ENCODE results near the gene SLC39A11. TPM values are rescaled to one million over a fixed set of nuclear protein-coding genes. Genes with fewer than 3 reads are reported as not detected.
A peak's percentile ranks its signal among the peaks of the same experiment; 100 is the strongest.

SLC39A11 gene
- total and polyA plus RNA-seq, 2 of the 13 experiments (the other 11 are each of a cell fraction or from before 2014, with no cell fraction given) = 17.2 to 31.5 TPM

DNA sequence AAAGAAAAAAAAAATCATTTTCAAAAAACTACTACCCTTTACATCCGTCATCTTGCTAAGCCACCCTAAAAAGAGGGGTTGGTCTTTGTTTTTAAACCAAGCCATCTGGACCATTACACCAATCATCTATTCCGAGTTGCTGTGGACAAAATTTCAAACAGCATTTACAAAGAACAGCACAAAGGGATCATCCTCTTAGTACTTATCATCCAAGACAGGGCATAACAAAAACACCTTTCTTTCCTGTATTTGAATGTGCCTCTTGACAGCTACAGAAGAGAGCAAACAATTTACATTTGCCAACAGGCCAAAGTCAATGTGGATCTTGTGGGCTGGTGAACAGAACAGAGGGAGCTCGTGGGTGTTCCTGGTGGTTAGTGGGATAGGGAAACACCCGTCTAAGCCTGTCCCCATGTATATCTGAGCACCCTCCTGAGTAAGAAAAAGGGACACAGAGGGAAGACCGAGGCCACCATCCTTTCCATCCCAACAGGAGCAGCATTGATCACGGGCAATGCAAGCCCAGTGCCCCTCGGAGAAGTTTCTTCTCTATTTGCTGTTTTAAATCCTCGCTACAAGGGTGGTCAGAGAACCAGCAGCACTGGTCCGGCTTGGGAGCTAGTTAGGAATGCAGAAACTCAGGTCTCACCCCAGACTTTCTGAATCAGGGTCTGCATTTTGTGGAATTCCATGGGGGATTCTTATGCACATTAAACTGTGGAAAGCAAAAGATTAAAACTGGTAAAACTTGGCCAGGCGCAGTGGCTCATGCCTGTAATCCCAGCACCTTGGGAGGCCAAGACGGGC is 1.9 kb downstream of the SLC39A11 start (continued):
- TF ChIP-seq, protein P1, sequence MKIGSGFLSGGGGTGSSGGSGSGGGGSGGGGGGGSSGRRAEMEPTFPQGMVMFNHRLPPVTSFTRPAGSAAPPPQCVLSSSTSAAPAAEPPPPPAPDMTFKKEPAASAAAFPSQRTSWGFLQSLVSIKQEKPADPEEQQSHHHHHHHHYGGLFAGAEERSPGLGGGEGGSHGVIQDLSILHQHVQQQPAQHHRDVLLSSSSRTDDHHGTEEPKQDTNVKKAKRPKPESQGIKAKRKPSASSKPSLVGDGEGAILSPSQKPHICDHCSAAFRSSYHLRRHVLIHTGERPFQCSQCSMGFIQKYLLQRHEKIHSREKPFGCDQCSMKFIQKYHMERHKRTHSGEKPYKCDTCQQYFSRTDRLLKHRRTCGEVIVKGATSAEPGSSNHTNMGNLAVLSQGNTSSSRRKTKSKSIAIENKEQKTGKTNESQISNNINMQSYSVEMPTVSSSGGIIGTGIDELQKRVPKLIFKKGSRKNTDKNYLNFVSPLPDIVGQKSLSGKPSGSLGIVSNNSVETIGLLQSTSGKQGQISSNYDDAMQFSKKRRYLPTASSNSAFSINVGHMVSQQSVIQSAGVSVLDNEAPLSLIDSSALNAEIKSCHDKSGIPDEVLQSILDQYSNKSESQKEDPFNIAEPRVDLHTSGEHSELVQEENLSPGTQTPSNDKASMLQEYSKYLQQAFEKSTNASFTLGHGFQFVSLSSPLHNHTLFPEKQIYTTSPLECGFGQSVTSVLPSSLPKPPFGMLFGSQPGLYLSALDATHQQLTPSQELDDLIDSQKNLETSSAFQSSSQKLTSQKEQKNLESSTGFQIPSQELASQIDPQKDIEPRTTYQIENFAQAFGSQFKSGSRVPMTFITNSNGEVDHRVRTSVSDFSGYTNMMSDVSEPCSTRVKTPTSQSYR (CRISPR knock-in tag; IDR thresholded peaks at IDR 0.05; ENCODE audit: borderline replicate concordance) = peak; percentile 36; the same call in 1 of the 2 replicates
- TF ChIP-seq, protein P2, sequence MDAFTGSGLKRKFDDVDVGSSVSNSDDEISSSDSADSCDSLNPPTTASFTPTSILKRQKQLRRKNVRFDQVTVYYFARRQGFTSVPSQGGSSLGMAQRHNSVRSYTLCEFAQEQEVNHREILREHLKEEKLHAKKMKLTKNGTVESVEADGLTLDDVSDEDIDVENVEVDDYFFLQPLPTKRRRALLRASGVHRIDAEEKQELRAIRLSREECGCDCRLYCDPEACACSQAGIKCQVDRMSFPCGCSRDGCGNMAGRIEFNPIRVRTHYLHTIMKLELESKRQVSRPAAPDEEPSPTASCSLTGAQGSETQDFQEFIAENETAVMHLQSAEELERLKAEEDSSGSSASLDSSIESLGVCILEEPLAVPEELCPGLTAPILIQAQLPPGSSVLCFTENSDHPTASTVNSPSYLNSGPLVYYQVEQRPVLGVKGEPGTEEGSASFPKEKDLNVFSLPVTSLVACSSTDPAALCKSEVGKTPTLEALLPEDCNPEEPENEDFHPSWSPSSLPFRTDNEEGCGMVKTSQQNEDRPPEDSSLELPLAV (CRISPR knock-in tag; conservative IDR thresholded peaks at IDR 0.05; ENCODE audit: low read depth) = no peak
- TF ChIP-seq ELF1 (CRISPR knock-in tag; IDR thresholded peaks at IDR 0.05) = 0 out of 2 replicates have a peak, but pooled peaks have one; percentile 9
- TF ChIP-seq, protein P3, sequence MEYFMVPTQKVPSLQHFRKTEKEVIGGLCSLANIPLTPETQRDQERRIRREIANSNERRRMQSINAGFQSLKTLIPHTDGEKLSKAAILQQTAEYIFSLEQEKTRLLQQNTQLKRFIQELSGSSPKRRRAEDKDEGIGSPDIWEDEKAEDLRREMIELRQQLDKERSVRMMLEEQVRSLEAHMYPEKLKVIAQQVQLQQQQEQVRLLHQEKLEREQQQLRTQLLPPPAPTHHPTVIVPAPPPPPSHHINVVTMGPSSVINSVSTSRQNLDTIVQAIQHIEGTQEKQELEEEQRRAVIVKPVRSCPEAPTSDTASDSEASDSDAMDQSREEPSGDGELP (IDR thresholded peaks at IDR 0.05; ENCODE audit: borderline replicate concordance, low read depth) = peak; percentile 8; the same call in 1 of the 2 replicates
- no peak for TF ChIP-seq TCF12 (IDR thresholded peaks at IDR 0.05)
- no peak for TF ChIP-seq TCF12 (CRISPR knock-in tag; IDR thresholded peaks at IDR 0.05)
- no peak; the same call in 1 of the 2 replicates for TF ChIP-seq SPEN (CRISPR knock-in tag; IDR thresholded peaks at IDR 0.05; ENCODE audit: low read depth)
- peak; percentile 70 to 88; a peak in 3 of 4 replicates for TF ChIP-seq EP300 (IDR thresholded peaks at IDR 0.05; ENCODE audit: low read depth in 2 of 2, low read length in 2 of 2)
- peak; percentile 73; the same call in 1 of the 2 replicates for TF ChIP-seq EP300 (CRISPR knock-in tag; IDR thresholded peaks at IDR 0.05; ENCODE audit: borderline replicate concordance)
- no peak for TF ChIP-seq ZNF841 (CRISPR knock-in tag; IDR thresholded peaks at IDR 0.05; ENCODE audit: borderline replicate concordance)
- TF ChIP-seq, protein P4, sequence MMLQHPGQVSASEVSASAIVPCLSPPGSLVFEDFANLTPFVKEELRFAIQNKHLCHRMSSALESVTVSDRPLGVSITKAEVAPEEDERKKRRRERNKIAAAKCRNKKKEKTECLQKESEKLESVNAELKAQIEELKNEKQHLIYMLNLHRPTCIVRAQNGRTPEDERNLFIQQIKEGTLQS (CRISPR knock-in tag; IDR thresholded peaks at IDR 0.05) = no peak
- TF ChIP-seq IRF2 (CRISPR knock-in tag; IDR thresholded peaks at IDR 0.05) = peak; percentile 86
- no peak for TF ChIP-seq ZNF496 (CRISPR knock-in tag; IDR thresholded peaks at IDR 0.05; ENCODE audit: insufficient replicate concordance)
- TF ChIP-seq ZEB1 (IDR thresholded peaks at IDR 0.05; ENCODE audit: insufficient replicate concordance, low read depth) = peak; percentile 38
- no peak for TF ChIP-seq ZNF101 (CRISPR knock-in tag; IDR thresholded peaks at IDR 0.05; ENCODE audit: borderline replicate concordance, low read depth)
- TF ChIP-seq BHLHE40 (IDR thresholded peaks at IDR 0.05; ENCODE audit: low read length) = 0 out of 2 replicates have a peak, but pooled peaks have one; percentile 16
- TF ChIP-seq, protein P5, sequence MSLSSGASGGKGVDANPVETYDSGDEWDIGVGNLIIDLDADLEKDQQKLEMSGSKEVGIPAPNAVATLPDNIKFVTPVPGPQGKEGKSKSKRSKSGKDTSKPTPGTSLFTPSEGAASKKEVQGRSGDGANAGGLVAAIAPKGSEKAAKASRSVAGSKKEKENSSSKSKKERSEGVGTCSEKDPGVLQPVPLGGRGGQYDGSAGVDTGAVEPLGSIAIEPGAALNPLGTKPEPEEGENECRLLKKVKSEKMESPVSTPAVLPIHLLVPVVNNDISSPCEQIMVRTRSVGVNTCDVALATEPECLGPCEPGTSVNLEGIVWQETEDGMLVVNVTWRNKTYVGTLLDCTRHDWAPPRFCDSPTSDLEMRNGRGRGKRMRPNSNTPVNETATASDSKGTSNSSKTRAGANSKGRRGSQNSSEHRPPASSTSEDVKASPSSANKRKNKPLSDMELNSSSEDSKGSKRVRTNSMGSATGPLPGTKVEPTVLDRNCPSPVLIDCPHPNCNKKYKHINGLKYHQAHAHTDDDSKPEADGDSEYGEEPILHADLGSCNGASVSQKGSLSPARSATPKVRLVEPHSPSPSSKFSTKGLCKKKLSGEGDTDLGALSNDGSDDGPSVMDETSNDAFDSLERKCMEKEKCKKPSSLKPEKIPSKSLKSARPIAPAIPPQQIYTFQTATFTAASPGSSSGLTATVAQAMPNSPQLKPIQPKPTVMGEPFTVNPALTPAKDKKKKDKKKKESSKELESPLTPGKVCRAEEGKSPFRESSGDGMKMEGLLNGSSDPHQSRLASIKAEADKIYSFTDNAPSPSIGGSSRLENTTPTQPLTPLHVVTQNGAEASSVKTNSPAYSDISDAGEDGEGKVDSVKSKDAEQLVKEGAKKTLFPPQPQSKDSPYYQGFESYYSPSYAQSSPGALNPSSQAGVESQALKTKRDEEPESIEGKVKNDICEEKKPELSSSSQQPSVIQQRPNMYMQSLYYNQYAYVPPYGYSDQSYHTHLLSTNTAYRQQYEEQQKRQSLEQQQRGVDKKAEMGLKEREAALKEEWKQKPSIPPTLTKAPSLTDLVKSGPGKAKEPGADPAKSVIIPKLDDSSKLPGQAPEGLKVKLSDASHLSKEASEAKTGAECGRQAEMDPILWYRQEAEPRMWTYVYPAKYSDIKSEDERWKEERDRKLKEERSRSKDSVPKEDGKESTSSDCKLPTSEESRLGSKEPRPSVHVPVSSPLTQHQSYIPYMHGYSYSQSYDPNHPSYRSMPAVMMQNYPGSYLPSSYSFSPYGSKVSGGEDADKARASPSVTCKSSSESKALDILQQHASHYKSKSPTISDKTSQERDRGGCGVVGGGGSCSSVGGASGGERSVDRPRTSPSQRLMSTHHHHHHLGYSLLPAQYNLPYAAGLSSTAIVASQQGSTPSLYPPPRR (CRISPR knock-in tag; IDR thresholded peaks at IDR 0.05; ENCODE audit: borderline replicate concordance) = peak; percentile 91
- no peak for TF ChIP-seq SP4 (CRISPR knock-in tag; IDR thresholded peaks at IDR 0.05)

All from HepG2 (cell line).